NT2/D1 (cell line): ENCODE data around the gene TENM4.

Source experiments
- SUZ12 ChIP-seq: IDR thresholded peaks from 2 replicates; pipeline ENCODE4 v1.6.1; 2011; ENCODE audit not compliant: insufficient read length, insufficient read depth; ENCODE audit errors: extremely low read depth
- YY1 ChIP-seq: IDR thresholded peaks from 2 replicates; pipeline ENCODE4 v1.6.1; 2011; ENCODE audit not compliant: insufficient read length, insufficient read depth
- ZNF274 ChIP-seq: IDR thresholded peaks from 2 replicates; pipeline ENCODE4 v1.6.1; 2011; ENCODE audit warnings: mild to moderate bottlenecking, low read depth, low read length

- no peak for TF ChIP-seq YY1
- TF ChIP-seq ZNF274: no peak
- no peak for TF ChIP-seq SUZ12
Measured at GRCh38 chr11:79186669-79187068, 254.2 kb downstream of the TENM4 start.
